Neuron (in vitro differentiated cells): Measurements from ENCODE around the gene PLD4.
"Not testable (repeated sequence)": the region's sequence is repeated elsewhere in the genome, so short reads cannot be mapped to it uniquely, and the experiment has no call there.

Source experiments
- H2AFZ ChIP-seq: one replicate; pipeline ENCODE4 v1.6.1; 2013; ENCODE audit warnings: low read depth, mild to moderate bottlenecking, inconsistent platforms, low read length, moderate library complexity
- H3K27me3 ChIP-seq: one replicate; pipeline ENCODE4 v1.6.1; 2013; ENCODE audit warnings: low read length; ENCODE audit not compliant: insufficient read depth
- H3K36me3 ChIP-seq: one replicate; pipeline ENCODE4 v1.6.1; 2013; ENCODE audit warnings: low read length; ENCODE audit not compliant: insufficient read depth
- H3K4me1 ChIP-seq: one replicate; pipeline ENCODE4 v1.6.1; 2013; ENCODE audit warnings: low read length; ENCODE audit not compliant: insufficient read depth
- H3K4me3 ChIP-seq: 2 replicates; pipeline ENCODE4 v1.5.1; 2013; ENCODE audit warnings: mild to moderate bottlenecking, low read length, moderate library complexity
- H3K9me3 ChIP-seq: one replicate; pipeline ENCODE4 v1.6.1; 2013; ENCODE audit warnings: low read length

The PLD4 gene

DNA sequence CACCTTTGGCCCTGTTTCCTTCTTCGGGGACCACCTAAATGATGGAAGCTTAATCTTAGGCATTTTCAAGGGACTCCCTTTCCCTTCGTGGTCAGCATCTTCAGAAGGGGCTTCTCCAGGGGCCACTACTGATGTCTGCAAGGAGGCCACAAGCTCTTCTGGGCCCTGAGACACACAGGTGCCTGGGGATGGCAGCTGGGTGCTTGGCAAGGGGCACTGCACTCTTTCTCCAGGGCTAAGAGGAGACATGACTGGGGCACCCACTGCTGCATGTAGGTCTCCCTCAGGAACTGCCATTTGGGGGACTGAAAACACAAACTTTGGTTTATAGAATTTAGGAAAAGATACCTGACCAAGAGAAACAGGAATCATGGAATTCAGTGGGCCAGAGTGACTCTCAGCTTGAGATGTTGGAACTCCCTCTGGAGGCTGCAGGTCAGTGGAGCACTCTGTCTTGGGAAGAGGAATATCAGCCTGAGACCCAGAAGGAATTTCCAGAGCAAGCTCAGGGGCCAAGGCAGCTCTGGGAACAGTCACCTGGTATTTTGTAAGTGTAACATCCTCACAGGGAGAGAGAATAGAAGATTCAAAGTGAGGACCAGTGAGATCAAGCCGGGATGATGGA lies 16.0 kb downstream of the PLD4 start:
- H2AFZ ChIP-seq, result no peak overlapping the region
- H3K4me1 ChIP-seq, result no peaks in the 10 kb centered on the region
- no peak overlapping the region for H3K4me3 ChIP-seq
- no peaks in the 10 kb centered on the region for H3K9me3 ChIP-seq
- H3K36me3 ChIP-seq, result no peaks in the 10 kb centered on the region
- H3K27me3 ChIP-seq, result peaks cover 17% of the 10 kb centered on the region

GRCh38 chr14:104941508-104942365 lies 17.1 kb downstream of the PLD4 start:
- H3K9me3 ChIP-seq, result no peaks in the 10 kb centered on the region
- peaks cover 12% of the 10 kb centered on the region for H3K27me3 ChIP-seq

DNA sequence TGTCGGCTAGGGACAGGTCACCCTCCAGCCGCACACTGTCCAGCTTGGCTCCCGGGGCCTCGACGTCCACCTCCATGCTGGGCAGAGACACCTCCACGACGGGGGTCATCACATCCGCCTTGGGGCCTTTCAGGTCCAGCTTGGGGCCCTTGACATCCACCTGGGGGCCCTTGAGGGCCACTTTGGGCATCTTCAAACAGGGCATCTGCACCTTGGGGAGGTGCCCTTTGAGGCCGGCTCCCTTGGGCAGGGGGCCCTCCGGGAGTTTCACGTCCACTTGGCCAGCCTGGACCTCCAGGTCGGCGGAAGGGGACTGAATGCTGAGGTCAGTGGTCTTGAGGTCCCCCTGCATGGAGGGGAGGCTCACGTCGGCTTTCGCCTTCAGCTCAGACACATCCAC lies 17.9 kb downstream of the PLD4 start:
- H3K27me3 ChIP-seq, result peaks cover 5% of the 10 kb centered on the region
- no peak overlapping the region for H3K4me3 ChIP-seq
- H3K9me3 ChIP-seq, result no peaks in the 10 kb centered on the region
- no peak overlapping the region for H2AFZ ChIP-seq
- H3K36me3 ChIP-seq, result no peaks in the 10 kb centered on the region
- no peaks in the 10 kb centered on the region for H3K4me1 ChIP-seq

More at GRCh38 chr14:104941508-104942365, 17.1 kb downstream of the PLD4 start:
- Histone ChIP-seq H3K4me3 (no peak overlapping the region), H3K36me3 (no peaks in the 10 kb centered on the region), H2AFZ (no peak overlapping the region), H3K4me1 (no peaks in the 10 kb centered on the region)

GRCh38 chr14:104943216-104944015 lies 18.7 kb downstream of the PLD4 start:
- not testable (repeated sequence) for H3K27me3 ChIP-seq, H3K36me3 ChIP-seq, H3K9me3 ChIP-seq, H2AFZ ChIP-seq, H3K4me3 ChIP-seq, H3K4me1 ChIP-seq

DNA sequence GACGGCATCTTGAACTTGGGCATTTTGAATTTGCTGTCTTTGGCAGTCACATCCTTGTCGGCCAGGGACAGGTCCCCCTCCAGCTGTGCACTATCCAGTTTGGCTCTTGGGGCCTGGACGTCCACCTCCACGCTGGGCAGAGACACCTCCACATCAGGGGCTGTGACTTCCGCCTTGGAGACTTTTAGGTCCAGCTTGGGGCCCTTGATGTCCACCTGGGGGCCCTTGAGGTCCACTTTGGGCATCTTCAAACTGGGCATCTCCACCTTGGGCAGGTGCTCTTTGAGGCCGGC lies 19.3 kb downstream of the PLD4 start:
- not testable (repeated sequence) for H3K4me1 ChIP-seq, H3K4me3 ChIP-seq, H3K36me3 ChIP-seq, H3K9me3 ChIP-seq, H2AFZ ChIP-seq, H3K27me3 ChIP-seq

DNA sequence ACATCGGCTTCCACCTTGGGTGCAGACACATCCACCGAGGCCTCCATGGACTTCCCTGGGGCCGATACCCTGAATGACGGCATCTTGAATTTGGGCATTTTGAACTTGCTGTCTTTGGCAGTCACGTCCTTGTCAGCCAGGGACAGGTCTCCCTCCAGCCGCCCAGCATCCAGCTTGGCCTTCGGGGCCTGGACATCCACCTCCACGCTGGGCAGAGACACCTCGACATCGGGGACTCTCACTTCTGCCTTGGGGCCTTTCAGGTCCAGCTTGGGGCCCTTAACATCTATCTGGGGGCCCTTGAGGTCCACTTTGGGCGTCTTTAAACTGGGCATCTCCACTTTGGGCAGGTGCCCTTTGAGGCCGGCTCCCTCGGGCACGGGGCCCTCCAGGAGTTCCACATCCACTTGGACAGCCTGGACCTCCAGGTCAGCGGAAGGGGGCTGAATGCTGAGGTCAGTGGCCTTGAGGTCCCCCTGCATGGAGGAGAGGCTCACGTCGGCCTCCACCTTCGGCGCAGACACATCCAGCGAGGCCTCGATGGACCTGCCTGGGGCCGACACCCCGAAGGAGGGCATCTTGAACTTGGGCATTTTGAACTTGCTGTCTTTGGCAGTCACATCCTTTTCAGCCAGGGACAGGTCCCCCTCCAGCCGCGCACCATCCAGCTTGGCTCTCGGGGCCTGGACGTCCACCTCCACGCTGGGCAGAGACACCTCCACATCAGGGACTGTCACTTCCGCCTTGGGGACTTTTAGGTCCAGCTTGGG lies 19.9 kb downstream of the PLD4 start:
- not testable (repeated sequence) for H3K27me3 ChIP-seq, H3K4me3 ChIP-seq, H2AFZ ChIP-seq, H3K4me1 ChIP-seq, H3K36me3 ChIP-seq, H3K9me3 ChIP-seq

- not testable (repeated sequence) for H3K36me3 ChIP-seq, H3K4me1 ChIP-seq, H3K27me3 ChIP-seq, H2AFZ ChIP-seq, H3K4me3 ChIP-seq, H3K9me3 ChIP-seq
Measured at GRCh38 chr14:104945266-104945665, 20.6 kb downstream of the PLD4 start.

- H3K4me1 ChIP-seq, H2AFZ ChIP-seq, H3K4me3 ChIP-seq, H3K9me3 ChIP-seq, H3K36me3 ChIP-seq, H3K27me3 ChIP-seq: not testable (repeated sequence)
Measured at GRCh38 chr14:104945986-104946965, 21.6 kb downstream of the PLD4 start.

GRCh38 chr14:104947201-104947600 lies 22.5 kb downstream of the PLD4 start:
- not testable (repeated sequence) for H2AFZ ChIP-seq, H3K9me3 ChIP-seq, H3K27me3 ChIP-seq, H3K4me3 ChIP-seq, H3K36me3 ChIP-seq, H3K4me1 ChIP-seq

DNA sequence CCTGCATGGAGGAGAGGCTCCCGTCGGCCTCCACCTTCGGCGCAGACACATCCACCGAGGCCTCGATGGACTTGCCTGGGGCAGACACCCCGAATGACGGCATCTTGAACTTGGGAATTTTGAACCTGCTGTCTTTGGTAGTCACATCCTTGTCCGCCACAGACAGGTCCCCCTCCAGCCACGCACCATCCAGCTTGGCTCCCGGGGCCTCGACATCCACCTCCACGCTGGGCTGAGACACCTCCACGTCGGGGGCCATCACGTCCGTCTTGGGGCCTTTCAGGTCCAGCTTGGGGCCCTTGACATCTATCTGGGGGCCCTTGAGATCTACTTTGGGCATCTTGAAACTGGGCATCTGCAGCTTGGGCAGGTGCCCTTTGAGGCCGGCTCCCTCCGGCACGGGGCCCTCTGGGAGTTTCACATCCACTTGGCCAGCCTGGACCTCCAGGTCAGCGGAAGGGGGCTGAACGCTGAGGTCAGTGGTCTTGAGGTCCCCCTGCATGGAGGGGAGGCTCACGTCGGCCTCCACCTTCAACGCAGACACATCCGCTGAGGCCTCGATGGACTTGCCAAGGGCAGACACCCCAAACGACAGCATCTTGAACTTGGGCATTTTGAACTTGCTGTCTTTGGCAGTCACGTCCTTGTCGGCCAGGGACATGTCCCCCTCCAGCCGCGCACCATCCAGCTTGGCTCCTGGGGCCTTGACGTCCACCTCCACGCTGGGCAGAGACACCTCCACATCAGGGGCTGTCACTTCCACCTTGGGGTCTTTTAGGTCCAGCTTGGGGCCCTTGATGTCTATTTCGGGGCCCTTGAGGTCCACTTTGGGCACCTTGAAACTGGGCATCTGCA lies 23.4 kb downstream of the PLD4 start:
- H3K27me3 ChIP-seq, H3K36me3 ChIP-seq: not testable (repeated sequence)

DNA sequence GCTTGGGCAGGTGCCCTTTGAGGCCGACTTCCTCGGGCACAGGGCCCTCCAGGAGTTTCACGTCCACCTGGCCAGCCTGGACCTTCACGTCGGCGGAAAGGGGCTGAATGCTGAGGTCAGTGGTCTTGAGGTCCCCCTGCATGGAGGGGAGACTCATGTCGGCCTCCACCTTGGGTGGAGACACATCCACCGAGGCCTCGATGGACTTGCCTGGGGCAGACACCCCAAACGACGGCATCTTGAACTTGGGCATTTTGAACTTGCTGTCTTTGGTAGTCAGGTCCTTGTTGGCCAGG lies 24.0 kb downstream of the PLD4 start:
- Histone ChIP-seq H3K36me3 (no peaks in the 10 kb centered on the region), H3K4me3 (no peak overlapping the region), H3K27me3 (peaks cover 6% of the 10 kb centered on the region), H3K9me3 (peaks cover 5% of the 10 kb centered on the region), H2AFZ (no peak overlapping the region), H3K4me1 (no peaks in the 10 kb centered on the region)

More for the DNA sequence above, 23.4 kb downstream of the PLD4 start:
- not testable (repeated sequence) for H2AFZ ChIP-seq, H3K4me3 ChIP-seq, H3K9me3 ChIP-seq, H3K4me1 ChIP-seq
